ENCODE results near the gene ZNF276.
"Not testable (repeated sequence)": the region's sequence is repeated elsewhere in the genome, so short reads cannot be mapped to it uniquely, and the experiment has no call there.

The ZNF276 gene

DNA sequence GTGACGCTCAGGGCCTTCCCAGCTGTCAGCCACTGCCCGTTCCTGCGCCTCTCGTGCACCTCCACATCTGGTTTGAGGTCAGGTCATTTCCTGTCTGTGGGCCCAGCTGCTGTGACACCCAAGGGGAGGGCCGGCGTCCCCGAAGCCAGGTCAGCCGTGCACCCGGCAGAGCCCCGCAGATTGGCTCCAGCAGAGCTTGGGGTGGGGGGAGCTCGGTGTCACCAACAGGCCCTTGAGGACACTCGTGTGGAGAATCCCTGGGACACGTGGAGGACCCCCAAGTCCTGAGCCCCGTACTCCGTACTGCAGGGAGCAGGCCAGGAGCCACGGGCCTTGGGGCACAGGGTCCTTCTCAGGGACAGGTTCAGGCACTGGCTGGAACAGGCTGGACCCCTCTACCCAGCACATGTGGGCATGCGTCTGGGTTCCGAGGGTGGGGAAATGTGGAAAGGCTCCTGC, 24.6 kb upstream of the ZNF276 start:
- ChIA-PET CTCF (no interaction called here), POLR2A (interaction anchor here (0.8 to 2.8 kb wide), 3 partner anchors 9 to 15 kb away, joined by 3 to 10 read pairs (median 3); partner anchors contain the start of gene CDK10)
- DNase-seq (ENCODE audit: extremely low spot score) = no peak
- no peak for TF ChIP-seq ARNT (IDR thresholded peaks at IDR 0.05)
- TF ChIP-seq CTBP1 (IDR thresholded peaks at IDR 0.05; ENCODE audit: borderline replicate concordance) = no peak
- TF ChIP-seq BHLHE40 (IDR thresholded peaks at IDR 0.05; ENCODE audit: borderline replicate concordance) = no peak
- no peak for TF ChIP-seq SUZ12 (IDR thresholded peaks at IDR 0.05)
- TF ChIP-seq, protein P1, sequence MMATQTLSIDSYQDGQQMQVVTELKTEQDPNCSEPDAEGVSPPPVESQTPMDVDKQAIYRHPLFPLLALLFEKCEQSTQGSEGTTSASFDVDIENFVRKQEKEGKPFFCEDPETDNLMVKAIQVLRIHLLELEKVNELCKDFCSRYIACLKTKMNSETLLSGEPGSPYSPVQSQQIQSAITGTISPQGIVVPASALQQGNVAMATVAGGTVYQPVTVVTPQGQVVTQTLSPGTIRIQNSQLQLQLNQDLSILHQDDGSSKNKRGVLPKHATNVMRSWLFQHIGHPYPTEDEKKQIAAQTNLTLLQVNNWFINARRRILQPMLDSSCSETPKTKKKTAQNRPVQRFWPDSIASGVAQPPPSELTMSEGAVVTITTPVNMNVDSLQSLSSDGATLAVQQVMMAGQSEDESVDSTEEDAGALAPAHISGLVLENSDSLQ (IDR thresholded peaks at IDR 0.05) = no peak
- no peak for TF ChIP-seq ZNF384 (IDR thresholded peaks at IDR 0.05)

DNA sequence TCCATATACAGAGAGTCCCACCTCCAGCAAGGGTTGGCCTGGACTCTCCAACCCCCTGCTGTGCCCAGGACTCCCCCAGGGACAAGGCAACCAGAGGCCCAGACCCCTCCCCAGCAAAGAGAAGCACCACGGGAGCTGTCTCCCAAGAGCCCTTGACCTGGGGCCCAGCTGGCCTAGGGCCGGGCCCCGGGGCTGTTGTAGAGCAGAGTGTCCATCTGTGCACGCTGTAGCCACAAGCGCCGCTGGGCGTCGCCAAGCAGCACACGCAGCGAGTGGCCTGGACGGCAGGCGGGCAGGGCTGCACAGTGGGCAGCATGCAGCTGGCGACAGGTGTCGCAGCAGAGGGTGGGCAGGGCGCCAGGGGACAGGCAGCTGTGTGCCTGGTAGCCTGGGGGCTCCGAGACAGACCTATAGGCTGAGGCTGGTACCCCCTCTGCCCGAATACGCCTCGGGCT, 24.1 kb upstream of the ZNF276 start:
- CTCF ChIA-PET = interaction anchor here (0.6 kb wide), 1 partner anchor 17 kb away, joined by 3 read pairs; no protein-coding TSS in a partner anchor
- POLR2A ChIA-PET = interaction anchor here (0.8 to 2.8 kb wide), 5 partner anchors 9 to 37 kb away, joined by 3 to 10 read pairs (median 3); partner anchors contain the start of gene CDK10
- no peak for TF ChIP-seq L3MBTL2 (conservative IDR thresholded peaks at IDR 0.05)
- no peak for TF ChIP-seq FOXK2 (IDR thresholded peaks at IDR 0.05)
- TF ChIP-seq, protein P1 (IDR thresholded peaks at IDR 0.05) = no peak
- no peak for DNase-seq (ENCODE audit: extremely low spot score)

GRCh38 chr16:89697616-89698331, 23.6 kb upstream of the ZNF276 start:
- TF ChIP-seq TARDBP (IDR thresholded peaks at IDR 0.05) (no peak), ZNF384 (IDR thresholded peaks at IDR 0.05) (no peak), SP1 (IDR thresholded peaks at IDR 0.05) (no peak), L3MBTL2 (conservative IDR thresholded peaks at IDR 0.05) (no peak), LEF1 (IDR thresholded peaks at IDR 0.05; ENCODE audit: borderline replicate concordance) (no peak), CTBP1 (IDR thresholded peaks at IDR 0.05; ENCODE audit: borderline replicate concordance) (no peak), ARNT (IDR thresholded peaks at IDR 0.05) (no peak), HDGF (IDR thresholded peaks at IDR 0.05; ENCODE audit: borderline replicate concordance) (no peak)
- TF ChIP-seq, protein P1 (IDR thresholded peaks at IDR 0.05) = no peak
- POLR2A ChIA-PET = interaction anchor here (0.8 to 1.5 kb wide), 4 partner anchors 8 to 37 kb away, joined by 3 to 6 read pairs (median 3); partner anchors contain the start of gene CDK10
- CTCF ChIA-PET = interaction anchor here (0.6 kb wide), 1 partner anchor 17 kb away, joined by 3 read pairs; no protein-coding TSS in a partner anchor
- DNase-seq (ENCODE audit: extremely low spot score) = no peak

DNA sequence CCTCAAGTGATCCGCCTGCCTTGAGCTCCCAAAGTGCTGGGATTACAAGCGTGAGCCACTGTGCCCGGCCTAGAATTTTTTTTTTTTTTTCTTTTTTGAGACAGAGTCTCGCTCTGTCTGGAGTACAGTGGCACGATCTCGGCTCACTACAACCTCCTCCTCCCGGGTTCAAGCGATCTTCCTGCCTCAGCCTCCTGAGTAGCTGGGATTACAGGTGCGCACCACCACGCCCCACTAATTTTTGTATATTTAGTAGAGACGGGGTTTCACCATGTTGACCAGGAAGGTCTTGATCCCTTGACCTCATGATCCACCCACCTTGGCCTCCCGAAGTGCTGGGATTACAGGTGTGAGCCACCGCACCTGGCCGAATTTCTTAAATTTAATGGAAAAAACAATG, 22.6 kb upstream of the ZNF276 start:
- CTCF ChIA-PET = interaction anchor here (0.5 kb wide), 1 partner anchor 209 kb away, joined by 3 read pairs; no protein-coding TSS in a partner anchor

GRCh38 chr16:89699629-89700099, 21.7 kb upstream of the ZNF276 start:
- POLR2A ChIA-PET = interaction anchor here (1.1 to 1.8 kb wide), 4 partner anchors 12 to 174 kb away, joined by 3 to 16 read pairs (median 4); partner anchors contain the start of genes CDK10 and TCF25
- not testable (repeated sequence) for DNase-seq (ENCODE audit: extremely low spot score)
- CTCF ChIA-PET = interaction anchor here (1.3 kb wide), 1 partner anchor 161 kb away, joined by 6 read pairs; no protein-coding TSS in a partner anchor

More for the DNA sequence above, 22.6 kb upstream of the ZNF276 start:
- POLR2A ChIA-PET; DNase-seq (ENCODE audit: extremely low spot score): not testable (repeated sequence)

DNA sequence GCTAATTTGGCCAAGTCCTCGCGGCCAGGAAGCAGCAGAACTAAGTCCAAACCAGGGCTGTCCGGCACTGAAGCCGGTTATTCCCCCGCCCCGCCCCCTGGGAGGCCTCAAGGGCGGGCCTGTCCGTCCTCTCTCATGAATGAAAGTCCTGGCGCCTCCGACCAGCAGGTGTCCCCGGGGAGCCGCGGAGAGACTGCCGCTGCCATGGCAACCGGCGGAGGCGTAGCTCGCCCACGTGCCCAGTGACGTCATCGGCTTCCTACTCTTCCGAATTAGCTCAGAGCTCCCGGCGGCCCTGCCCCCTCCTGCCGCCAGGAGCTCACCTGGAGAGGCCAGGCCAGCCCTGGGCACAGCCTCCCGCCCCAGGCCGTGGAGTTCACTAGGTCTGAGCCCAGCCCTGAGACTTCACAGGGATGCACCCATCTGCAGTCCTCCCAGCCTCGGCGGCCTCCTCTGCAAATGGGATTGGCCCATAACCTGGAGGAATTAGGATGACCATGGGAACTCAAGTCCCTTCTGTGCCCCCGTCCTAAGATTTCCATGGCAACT, 21.2 kb upstream of the ZNF276 start:
- ChIA-PET POLR2A (interaction anchor here (1.1 to 1.8 kb wide), 4 partner anchors 12 to 173 kb away, joined by 3 to 16 read pairs (median 4); partner anchors contain the start of genes CDK10 and TCF25), CTCF (interaction anchor here (1.3 kb wide), 2 partner anchors 12 to 161 kb away, joined by 4 to 6 read pairs; no protein-coding TSS in a partner anchor)
- TF ChIP-seq ELF4 (IDR thresholded peaks at IDR 0.05) = no peak
- TF ChIP-seq FOXA1 (IDR thresholded peaks at IDR 0.05) = no peak
- peak; percentile 89 for TF ChIP-seq ARNT (IDR thresholded peaks at IDR 0.05)
- no peak for TF ChIP-seq ZNF384 (IDR thresholded peaks at IDR 0.05)
- no peak for TF ChIP-seq SUZ12 (IDR thresholded peaks at IDR 0.05)
- TF ChIP-seq, protein P1 (IDR thresholded peaks at IDR 0.05) = peak; percentile 62
- 0 out of 2 replicates have a peak, but pooled peaks have one; percentile 53 for TF ChIP-seq HDGF (IDR thresholded peaks at IDR 0.05; ENCODE audit: borderline replicate concordance)
- TF ChIP-seq SP1 (IDR thresholded peaks at IDR 0.05) = no peak
- no peak for TF ChIP-seq BHLHE40 (IDR thresholded peaks at IDR 0.05; ENCODE audit: borderline replicate concordance)
- no peak for TF ChIP-seq L3MBTL2 (conservative IDR thresholded peaks at IDR 0.05)
- TF ChIP-seq CTBP1 (IDR thresholded peaks at IDR 0.05; ENCODE audit: borderline replicate concordance) = peak; percentile 68
- TF ChIP-seq FOXK2 (IDR thresholded peaks at IDR 0.05) = no peak
- no peak for TF ChIP-seq NFRKB (IDR thresholded peaks at IDR 0.05)
- TF ChIP-seq LEF1 (IDR thresholded peaks at IDR 0.05; ENCODE audit: borderline replicate concordance) = 0 out of 2 replicates have a peak, but pooled peaks have one; percentile 29

More for the DNA sequence above, 21.2 kb upstream of the ZNF276 start:
- peak; percentile 95 for DNase-seq (ENCODE audit: extremely low spot score)

All from HEK293T (cell line).